Measurements from ENCODE around the gene RNF150. TPM values are rescaled to one million over a fixed set of nuclear protein-coding genes. Genes with fewer than 3 reads are reported as not detected.

Gene RNF150
- total and polyA plus RNA-seq, 8 donors, result 0.31 to 88.1 (median 8.3) TPM

- Histone ChIP-seq H3K9me3 (peaks cover 0 to 6% (median 0%) of the 10 kb centered on the region in 4 donors), H3K4me1 (peaks cover 0 to 4% (median 1%) of the 10 kb centered on the region in 4 donors), H3K27ac (no peak overlapping the region), H3K36me3 (no peaks in the 10 kb centered on the region), H3K27me3 (no peaks in the 10 kb centered on the region), H3K4me3 (no peak overlapping the region)
- intact Hi-C loops (cut with DNase I; ENCODE audit: low total_unique reads), result no loop called here
- DNase-seq, result no peak
- 70 to 87% (median 79%) methylated on average over 2 of the region's 2 CpGs for WGBS, 5 donors
- TF ChIP-seq POLR2AphosphoS5 (IDR thresholded peaks at IDR 0.05) (no peak), EP300 (IDR thresholded peaks at IDR 0.05) (no peak), POLR2A (IDR thresholded peaks at IDR 0.05) (no peak), CTCF (IDR thresholded peaks at IDR 0.05) (no peak)
Measured at GRCh38 chr4:140887467-140887866, 245.8 kb downstream of the RNF150 start.

- H3K36me3 ChIP-seq, result no peaks in the 10 kb centered on the region
- intact Hi-C loops (cut with DNase I; ENCODE audit: low total_unique reads), result no loop called here
- no peaks in the 10 kb centered on the region for H3K27me3 ChIP-seq
- H3K27ac ChIP-seq, result no peak overlapping the region
- TF ChIP-seq CTCF (IDR thresholded peaks at IDR 0.05) (peak in 5 of 7 experiments; percentile 29 to 57 (median 40)), EP300 (IDR thresholded peaks at IDR 0.05) (no peak)
- peaks cover 0 to 4% (median 1%) of the 10 kb centered on the region in 4 donors for H3K4me1 ChIP-seq
- H3K9me3 ChIP-seq, result peaks cover 0 to 6% (median 0%) of the 10 kb centered on the region in 4 donors
- 44 to 48% (median 45%) methylated on average over 4 of the region's 4 CpGs for WGBS, 5 donors
- DNase-seq, result peak; percentile 29 to 81
- H3K4me3 ChIP-seq, result no peak overlapping the region
Measured at GRCh38 chr4:140884431-140885058, 248.7 kb downstream of the RNF150 start.

- no peak for DNase-seq
- no peak overlapping the region for H3K4me3 ChIP-seq
- H3K27me3 ChIP-seq, result no peaks in the 10 kb centered on the region
- intact Hi-C loops (cut with DNase I; ENCODE audit: low total_unique reads), result no loop called here
- H3K9me3 ChIP-seq, result no peaks in the 10 kb centered on the region
- H3K4me1 ChIP-seq, result peaks cover 0 to 7% (median 2%) of the 10 kb centered on the region in 4 donors
- TF ChIP-seq CTCF (IDR thresholded peaks at IDR 0.05) (no peak), POLR2A (IDR thresholded peaks at IDR 0.05) (no peak), EP300 (IDR thresholded peaks at IDR 0.05) (no peak), POLR2AphosphoS5 (IDR thresholded peaks at IDR 0.05) (no peak)
- H3K27ac ChIP-seq, result no peak overlapping the region
- H3K36me3 ChIP-seq, result no peaks in the 10 kb centered on the region
Measured at GRCh38 chr4:140877781-140878180, 255.5 kb downstream of the RNF150 start.

- intact Hi-C loops (cut with DNase I; ENCODE audit: low total_unique reads), result no loop called here
- 89 to 97% (median 94%) methylated on average over 3 of the region's 3 CpGs for WGBS, 5 donors
- H3K27me3 ChIP-seq, result no peaks in the 10 kb centered on the region
- no peak overlapping the region for H3K4me3 ChIP-seq
- no peaks in the 10 kb centered on the region for H3K36me3 ChIP-seq
- DNase-seq, result peak in 1 of 2 donors; percentile 58
- no peak overlapping the region for H3K27ac ChIP-seq
- TF ChIP-seq CTCF (IDR thresholded peaks at IDR 0.05) (no peak), EP300 (IDR thresholded peaks at IDR 0.05) (no peak), POLR2AphosphoS5 (IDR thresholded peaks at IDR 0.05) (no peak), POLR2A (IDR thresholded peaks at IDR 0.05) (no peak)
- no peaks in the 10 kb centered on the region for H3K9me3 ChIP-seq
- H3K4me1 ChIP-seq, result peaks cover 0 to 7% (median 2%) of the 10 kb centered on the region in 4 donors
Measured at GRCh38 chr4:140876615-140877364, 256.5 kb downstream of the RNF150 start.

All from stomach (tissue), 9 donors.